ENCODE data around the gene SORCS2.

DNA sequence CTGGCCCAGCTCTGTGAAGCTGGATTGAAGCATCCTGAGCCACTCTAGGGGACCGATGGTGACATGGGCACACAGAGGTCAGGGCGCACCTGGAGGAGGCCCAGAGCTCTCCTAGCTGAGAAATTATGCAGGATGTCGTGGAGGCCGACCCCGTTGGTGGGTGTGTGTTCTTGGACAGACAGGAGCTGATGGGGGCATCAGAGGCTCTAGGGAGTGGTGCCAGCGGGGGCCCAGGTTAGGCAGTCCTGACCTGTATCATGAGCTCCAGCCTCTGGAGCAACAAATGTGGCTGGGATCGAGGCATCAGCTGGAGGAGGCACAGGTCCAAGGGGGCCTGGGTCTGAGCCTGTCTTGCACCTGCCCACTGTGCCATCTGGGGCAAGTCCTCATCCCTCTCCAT is 367.0 kb downstream of the SORCS2 start:
- TF ChIP-seq CTCF (conservative IDR thresholded peaks at IDR 0.05; ENCODE audit: low read depth, low read length) (no peak), RFX5 (IDR thresholded peaks at IDR 0.05; ENCODE audit: low read depth, low read length) (no peak), POLR2A (IDR thresholded peaks at IDR 0.05; ENCODE audit: low read depth, low read length) (no peak), BHLHE40 (IDR thresholded peaks at IDR 0.05; ENCODE audit: low read depth, low read length) (no peak), CEBPB (IDR thresholded peaks at IDR 0.05; ENCODE audit: low read depth, low read length) (no peak), RAD21 (IDR thresholded peaks at IDR 0.05; ENCODE audit: low read length) (no peak)
